ENCODE data around the gene ANO4.
"Not testable (repeated sequence)": the region's sequence is repeated elsewhere in the genome, so short reads cannot be mapped to it uniquely, and the experiment has no call there.

ANO4 gene

GRCh38 chr12:101087920-101088319, 293.3 kb downstream of the ANO4 start:
- peak; percentile 36 for DNase-seq (ENCODE audit: low spot score)

- DNase-seq (ENCODE audit: low spot score), result no peak
Observed at GRCh38 chr12:101089271-101089670, 294.7 kb downstream of the ANO4 start.

- DNase-seq (ENCODE audit: low spot score), result not testable (repeated sequence)
Observed at GRCh38 chr12:101090222-101090621, 295.6 kb downstream of the ANO4 start.

GRCh38 chr12:101097829-101098580, 303.4 kb downstream of the ANO4 start:
- DNase-seq (ENCODE audit: low spot score), result no peak

- no peak for DNase-seq (ENCODE audit: low spot score)
Observed at GRCh38 chr12:101107032-101107763, 312.6 kb downstream of the ANO4 start.

- DNase-seq (ENCODE audit: low spot score), result no peak
Observed at GRCh38 chr12:101108130-101108529, 313.6 kb downstream of the ANO4 start.

GRCh38 chr12:101110866-101111265, 316.3 kb downstream of the ANO4 start:
- DNase-seq (ENCODE audit: low spot score), result no peak

GRCh38 chr12:101111441-101111840, 316.9 kb downstream of the ANO4 start:
- no peak for DNase-seq (ENCODE audit: low spot score)

- DNase-seq (ENCODE audit: low spot score), result no peak
Observed at GRCh38 chr12:101115326-101115725, 320.8 kb downstream of the ANO4 start.

GRCh38 chr12:101116911-101117310, 322.3 kb downstream of the ANO4 start:
- no peak for DNase-seq (ENCODE audit: low spot score)

- DNase-seq (ENCODE audit: low spot score), result no peak
Observed at GRCh38 chr12:101117842-101118241, 323.3 kb downstream of the ANO4 start.

- DNase-seq (ENCODE audit: low spot score), result no peak
Observed at GRCh38 chr12:101127521-101128219, 333.1 kb downstream of the ANO4 start.

GRCh38 chr12:101145777-101146431, 351.3 kb downstream of the ANO4 start:
- not testable (repeated sequence) for DNase-seq (ENCODE audit: low spot score)

- no peak for DNase-seq (ENCODE audit: low spot score)
Observed at GRCh38 chr12:101165319-101165718, 370.7 kb downstream of the ANO4 start.

- no peak for DNase-seq (ENCODE audit: low spot score)
Observed at GRCh38 chr12:101166866-101167265, 372.3 kb downstream of the ANO4 start.

GRCh38 chr12:101168001-101168400, 373.4 kb downstream of the ANO4 start:
- DNase-seq (ENCODE audit: low spot score), result no peak

GRCh38 chr12:101172316-101172715, 377.7 kb downstream of the ANO4 start:
- DNase-seq (ENCODE audit: low spot score), result no peak

- no peak for DNase-seq (ENCODE audit: low spot score)
Observed at GRCh38 chr12:101173197-101173749, 378.7 kb downstream of the ANO4 start.

- no peak for DNase-seq (ENCODE audit: low spot score)
Observed at GRCh38 chr12:101174541-101174940, 380.0 kb downstream of the ANO4 start.
